ENCODE data around the gene CACNG3.

DNA sequence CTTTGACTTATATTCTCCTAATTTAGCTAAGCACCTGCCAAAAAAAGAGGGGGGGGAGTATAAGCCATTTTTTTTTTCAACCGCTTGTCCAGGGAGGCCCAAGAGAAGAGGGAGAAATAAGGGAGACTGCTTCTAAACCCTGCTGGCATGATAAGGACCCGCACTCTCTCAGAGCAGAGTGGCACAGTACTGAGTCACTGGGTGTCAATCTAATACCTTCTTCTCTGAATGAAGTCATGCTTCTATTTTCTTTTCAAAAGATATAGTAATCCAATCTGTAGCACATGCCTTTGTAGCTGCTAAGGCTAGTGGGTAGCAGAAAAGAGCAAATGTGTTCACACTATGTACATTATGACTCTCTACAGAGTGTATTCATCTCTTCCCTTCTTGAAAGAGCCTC lies 34.9 kb upstream of the CACNG3 start:
- TF ChIP-seq, protein P1, sequence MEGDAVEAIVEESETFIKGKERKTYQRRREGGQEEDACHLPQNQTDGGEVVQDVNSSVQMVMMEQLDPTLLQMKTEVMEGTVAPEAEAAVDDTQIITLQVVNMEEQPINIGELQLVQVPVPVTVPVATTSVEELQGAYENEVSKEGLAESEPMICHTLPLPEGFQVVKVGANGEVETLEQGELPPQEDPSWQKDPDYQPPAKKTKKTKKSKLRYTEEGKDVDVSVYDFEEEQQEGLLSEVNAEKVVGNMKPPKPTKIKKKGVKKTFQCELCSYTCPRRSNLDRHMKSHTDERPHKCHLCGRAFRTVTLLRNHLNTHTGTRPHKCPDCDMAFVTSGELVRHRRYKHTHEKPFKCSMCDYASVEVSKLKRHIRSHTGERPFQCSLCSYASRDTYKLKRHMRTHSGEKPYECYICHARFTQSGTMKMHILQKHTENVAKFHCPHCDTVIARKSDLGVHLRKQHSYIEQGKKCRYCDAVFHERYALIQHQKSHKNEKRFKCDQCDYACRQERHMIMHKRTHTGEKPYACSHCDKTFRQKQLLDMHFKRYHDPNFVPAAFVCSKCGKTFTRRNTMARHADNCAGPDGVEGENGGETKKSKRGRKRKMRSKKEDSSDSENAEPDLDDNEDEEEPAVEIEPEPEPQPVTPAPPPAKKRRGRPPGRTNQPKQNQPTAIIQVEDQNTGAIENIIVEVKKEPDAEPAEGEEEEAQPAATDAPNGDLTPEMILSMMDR (conservative IDR thresholded peaks at IDR 0.05; ENCODE audit: low read length): no peak
- TF ChIP-seq EZH2phosphoT487 (IDR thresholded peaks at IDR 0.05; ENCODE audit: borderline replicate concordance): no peak
